IMR-90 (cell line): Measurements from ENCODE around the gene SBK3. TPM values are rescaled to one million over a fixed set of nuclear protein-coding genes. Genes with fewer than 3 reads are reported as not detected.

Experiments
- ATAC-seq: fragments of 200-7000 bp; cut with Tn5 transposase; 2 replicates; pipeline ENCODE4 v1.9.1; 2020; ENCODE audit warnings: low read depth, mild to moderate bottlenecking, moderate library complexity
- BruUV-seq: library from RNA; stranded (reverse); fragments of 400-500 nt; replicated peaks from 2 replicates; lab custom pipeline; 2021; lab: Mats Ljungman, UMichigan
- CTCF ChIA-PET: fragments of 300-600 bp; formaldehyde crosslinking; extraction: SDS; loops from one replicate; lab custom pipeline; 2021; ENCODE audit warnings: antibody characterized with exemption; lab: Yijun Ruan, JAX
- POLR2A ChIA-PET: fragments of 300-600 bp; sonication (Branson Sonifier 250); formaldehyde crosslinking; loops from one replicate; lab custom pipeline; 2022; ENCODE audit warnings: antibody characterized with exemption; ENCODE audit not compliant: unreplicated experiment; lab: Charles Lee
- DNase-seq: peaks from one replicate; pipeline ENCODE4 v3.0.0; 2013
- H2AFZ ChIP-seq: replicated peaks from 2 replicates; pipeline ENCODE3; 2013; ENCODE audit warnings: low read length, mild to moderate bottlenecking; ENCODE audit not compliant: poor library complexity
- H2AK5ac ChIP-seq: 2 replicates; pipeline ENCODE4 v1.6.1; 2013; ENCODE audit warnings: low read depth, low read length, inconsistent platforms
- H2AK9ac ChIP-seq: replicated peaks from 2 replicates; pipeline ENCODE3; 2013; ENCODE audit warnings: mild to moderate bottlenecking, low read depth, low read length, moderate library complexity; ENCODE audit not compliant: poor library complexity
- H2BK120ac ChIP-seq: 2 replicates; pipeline ENCODE4 v1.6.1; 2013; ENCODE audit warnings: low read depth, low read length, inconsistent platforms
- H2BK15ac ChIP-seq: 3 replicates; pipeline ENCODE4 v1.6.1; 2013; ENCODE audit warnings: low read depth, low read length, inconsistent platforms
- H2BK20ac ChIP-seq: 2 replicates; pipeline ENCODE4 v1.6.1; 2013; ENCODE audit warnings: low read depth, mild to moderate bottlenecking, inconsistent platforms, low read length, moderate library complexity
- H2BK5ac ChIP-seq: 2 replicates; pipeline ENCODE4 v1.6.1; 2013; ENCODE audit warnings: mild to moderate bottlenecking, low read depth, low read length, inconsistent platforms; ENCODE audit not compliant: poor library complexity, severe bottlenecking
- H3K14ac ChIP-seq: replicated peaks from 2 replicates; pipeline ENCODE4 v1.6.1; 2013; ENCODE audit warnings: low read depth, low read length, inconsistent platforms
- H3K18ac ChIP-seq: 2 replicates; pipeline ENCODE4 v1.6.1; 2013; ENCODE audit warnings: low read depth, low read length, control low read depth
- H3K23ac ChIP-seq: 2 replicates; pipeline ENCODE4 v1.6.1; 2013; ENCODE audit warnings: low read depth, low read length, inconsistent platforms
- H3K27ac ChIP-seq: 2 replicates; pipeline ENCODE4 v1.5.1; 2013; ENCODE audit warnings: mild to moderate bottlenecking, control low read depth, low read length; ENCODE audit not compliant: insufficient read depth
- H3K27me3 ChIP-seq: 2 replicates; pipeline ENCODE4 v1.6.1; 2013; ENCODE audit warnings: low read length; ENCODE audit not compliant: control insufficient read depth, insufficient read depth
- H3K36me3 ChIP-seq: 2 replicates; pipeline ENCODE4 v1.6.1; 2013; ENCODE audit warnings: low read length, mixed read lengths; ENCODE audit not compliant: control insufficient read depth, insufficient read depth
- H3K4ac ChIP-seq: 2 replicates; pipeline ENCODE4 v1.6.1; 2013; ENCODE audit warnings: low read depth, low read length, inconsistent platforms
- H3K4me1 ChIP-seq: 2 replicates; pipeline ENCODE4 v1.6.1; 2013; ENCODE audit warnings: low read length, mixed read lengths; ENCODE audit not compliant: control insufficient read depth, insufficient read depth
- H3K4me2 ChIP-seq: 2 replicates; pipeline ENCODE4 v1.6.1; 2013; ENCODE audit warnings: low read depth, mild to moderate bottlenecking, control low read depth, low read length, moderate library complexity
- H3K4me3 ChIP-seq: 2 replicates; pipeline ENCODE4 v1.5.1; 2013; ENCODE audit warnings: low read depth, mild to moderate bottlenecking, control low read depth, low read length, moderate library complexity; ENCODE audit not compliant: insufficient read depth
- H3K56ac ChIP-seq: 2 replicates; pipeline ENCODE4 v1.6.1; 2013; ENCODE audit warnings: low read length, inconsistent platforms; ENCODE audit not compliant: insufficient read depth; ENCODE audit errors: extremely low read depth
- H3K79me1 ChIP-seq, 2 experiments: 2 replicates each; pipeline ENCODE4 v1.6.1; 2013; ENCODE audit warnings: low read length in 2 of 2, inconsistent platforms in 1 of 2, low read depth in 1 of 2
- H3K9ac ChIP-seq: 2 replicates; pipeline ENCODE4 v1.6.1; 2013; ENCODE audit warnings: low read depth, low read length, control low read depth
- H3K9me1 ChIP-seq: 2 replicates; pipeline ENCODE4 v1.6.1; 2013; ENCODE audit warnings: low read length, inconsistent platforms; ENCODE audit not compliant: insufficient read depth
- H3K9me3 ChIP-seq: 2 replicates; pipeline ENCODE4 v1.6.1; 2013; ENCODE audit warnings: low read length; ENCODE audit not compliant: control insufficient read depth, insufficient read depth
- H4K20me1 ChIP-seq: 2 replicates; pipeline ENCODE4 v1.6.1; 2013; ENCODE audit warnings: low read length, inconsistent platforms; ENCODE audit not compliant: insufficient read depth
- H4K5ac ChIP-seq: 2 replicates; pipeline ENCODE4 v1.6.1; 2013; ENCODE audit warnings: mild to moderate bottlenecking, low read depth, low read length, control low read depth
- H4K8ac ChIP-seq, 2 experiments: 2 replicates each; pipeline ENCODE4 v1.6.1; 2013; ENCODE audit warnings: low read depth in 2 of 2, low read length in 2 of 2, control low read depth in 1 of 2, inconsistent platforms in 1 of 2
- H4K91ac ChIP-seq: 2 replicates; pipeline ENCODE4 v1.6.1; 2013; ENCODE audit warnings: low read depth, low read length, inconsistent platforms; ENCODE audit not compliant: insufficient read depth
- BHLHE40 ChIP-seq: fragments of 150-350 bp; IDR thresholded peaks from 2 replicates; pipeline ENCODE4 v1.6.1; 2016; ENCODE audit warnings: mild to moderate bottlenecking, low read depth, low read length
- CTCF ChIP-seq: conservative IDR thresholded peaks from 2 replicates; pipeline ENCODE4 v1.5.1; 2012; ENCODE audit warnings: mild to moderate bottlenecking, low read depth, low read length, improper control_type of control experiment
- MXI1 ChIP-seq: IDR thresholded peaks from 2 replicates; pipeline ENCODE4 v1.6.1; 2012; ENCODE audit warnings: low read depth, mild to moderate bottlenecking, low read length, moderate library complexity, borderline replicate concordance
- POLR2A ChIP-seq: IDR thresholded peaks from 2 replicates; pipeline ENCODE4 v1.6.1; 2012; ENCODE audit warnings: mild to moderate bottlenecking, low read depth, low read length
- RAD21 ChIP-seq: IDR thresholded peaks from 2 replicates; pipeline ENCODE4 v1.6.1; 2012; ENCODE audit warnings: low read length, improper control_type of control experiment
- RFX5 ChIP-seq: IDR thresholded peaks from 2 replicates; pipeline ENCODE4 v1.8.0; 2012; ENCODE audit warnings: low read depth, mild to moderate bottlenecking, low read length, moderate library complexity
- SMC3 ChIP-seq: fragments of 150-350 bp; IDR thresholded peaks from 2 replicates; pipeline ENCODE4 v1.6.1; 2016; ENCODE audit warnings: low read depth, mild to moderate bottlenecking, antibody characterized with exemption, low read length, moderate library complexity
- WGBS, 2 experiments: methylation state at CpG; one replicate each; pipeline versions ENCODE4 v1.1.5 to v1.1.7; 2013; ENCODE audit warnings: missing lambda C conversion rate in 2 of 2; ENCODE audit not compliant: insufficient read length in 1 of 2; ENCODE audit errors: extremely low coverage in 2 of 2; 5-methylcytosine and 5-hydroxymethylcytosine counted together
- dilution Hi-C: fragments of 300-500 bp; cut with HindIII; formaldehyde crosslinking; loops from one replicate; pipeline ENCODE4 v1.14.3; 2018; ENCODE audit warnings: low sequenced_read_pairs; ENCODE audit not compliant: unreplicated experiment
- in situ Hi-C: fragments of 300-500 bp; cut with MboI; formaldehyde crosslinking; loops from 3 replicates; pipeline ENCODE4 v1.14.3; 2019; ENCODE audit warnings: low sequenced_read_pairs, inconsistent platforms, mixed read lengths
- intact Hi-C: fragments of 100-400 bp; cut with micrococcal nuclease; formaldehyde crosslinking; loops from 2 replicates; pipeline ENCODE4 v1.10.0; 2022
- polyA plus RNA-seq, 3 experiments: library from polyadenylated mRNA; depleted of rRNA; stranded (reverse); fragments of >200 nt; gene quantifications; 2 replicates each; pipeline ENCODE4 v1.2.3, GENCODE V29; 2012; ENCODE audit warnings: low replicate concordance in 1 of 3
- total RNA-seq: library from RNA; depleted of rRNA; stranded (reverse); fragments of >200 nt; gene quantifications from 2 replicates; pipeline ENCODE4 v1.2.3, GENCODE V29; 2012

The SBK3 gene
- total and polyA plus RNA-seq, 2 of the 4 experiments (the other 2 are of a cell fraction): 0.05 to 0.18 TPM

- no peaks in the 10 kb centered on the region; the same call in 1 of the 2 replicates for H3K9me3 ChIP-seq
- no peak overlapping the region for H2BK15ac ChIP-seq
- in situ Hi-C loops: no loop called here
- H3K4me2 ChIP-seq: no peak overlapping the region
- no peak overlapping the region for H3K9ac ChIP-seq
- no peaks in the 10 kb centered on the region for H3K36me3 ChIP-seq
- DNase-seq (no peak), ATAC-seq (no peak)
- no peak overlapping the region for H3K14ac ChIP-seq
- intact Hi-C loops: no loop called here
- H4K20me1 ChIP-seq: no peaks in the 10 kb centered on the region
- H4K91ac ChIP-seq: no peak overlapping the region
- no peaks in the 10 kb centered on the region for H3K79me1 ChIP-seq
- H4K8ac ChIP-seq: no peak overlapping the region
- no peak overlapping the region for H3K56ac ChIP-seq
- no peak overlapping the region for H2BK120ac ChIP-seq
- POLR2A ChIA-PET: no interaction called here
- no peak overlapping the region for H3K4ac ChIP-seq
- no TSS peak for BruUV-seq
- no peak overlapping the region for H3K27ac ChIP-seq
- no peaks in the 10 kb centered on the region; the same call in 1 of the 2 replicates for H3K27me3 ChIP-seq
- no peak overlapping the region for H2AK5ac ChIP-seq
- 0 out of 2 replicates have a peak, but pooled peaks cover 8% of the 10 kb centered on the region for H3K9me1 ChIP-seq
- whole genome bisulfite sequencing, 2 experiments: 58 to 100% methylated on average over 1 to 3 of the region's 5 CpGs
- no peak overlapping the region for H3K23ac ChIP-seq
- no peak overlapping the region for H3K4me3 ChIP-seq
- no peak for TF ChIP-seq SMC3
- TF ChIP-seq POLR2A: no peak
- no peak for TF ChIP-seq MXI1
- no peak for TF ChIP-seq BHLHE40
- TF ChIP-seq RAD21: no peak
- TF ChIP-seq CTCF: no peak
- no peak for TF ChIP-seq RFX5
- H2AK9ac ChIP-seq: no peak overlapping the region
- H4K5ac ChIP-seq: no peak overlapping the region
- CTCF ChIA-PET: no interaction called here
- H3K4me1 ChIP-seq: peaks cover 16% of the 10 kb centered on the region
- H2AFZ ChIP-seq: no peak overlapping the region
- dilution Hi-C loops: no loop called here
- H3K18ac ChIP-seq: no peak overlapping the region
- H2BK20ac ChIP-seq: no peak overlapping the region
- H2BK5ac ChIP-seq: no peak overlapping the region
These were observed 1.8 kb downstream of the SBK3 start for GRCh38 chr19:55543567-55543966.
